ENCODE measurements around the gene C2orf49. TPM values are rescaled to one million over a fixed set of nuclear protein-coding genes. Genes with fewer than 3 reads are reported as not detected.

Gene C2orf49
- total RNA-seq, 1 donor from 2014 or later: 18.1 TPM

DNA sequence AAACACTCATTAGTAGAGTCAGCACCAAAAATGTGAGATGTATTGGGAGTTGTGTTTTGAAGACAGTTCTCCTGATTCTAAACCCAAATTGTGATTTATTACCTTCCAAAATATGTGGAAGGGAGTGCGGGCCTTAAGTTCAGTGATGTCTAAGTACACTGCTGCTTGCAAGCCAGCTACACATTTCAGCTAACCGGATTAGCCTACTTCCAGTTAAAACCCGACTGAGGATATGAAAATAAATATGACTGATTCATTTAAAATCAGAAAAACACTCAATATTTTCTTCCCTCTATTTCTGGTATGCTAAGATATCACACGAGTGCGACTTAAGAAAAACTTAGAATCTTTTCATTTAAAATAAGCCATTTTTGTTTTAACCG, 60.6 kb downstream of the C2orf49 start:
- intact Hi-C loops (cut with micrococcal nuclease): loop anchor here (5.0 kb wide), 1 partner anchor 61 kb away; the partner anchor contains the start of gene C2orf49

DNA sequence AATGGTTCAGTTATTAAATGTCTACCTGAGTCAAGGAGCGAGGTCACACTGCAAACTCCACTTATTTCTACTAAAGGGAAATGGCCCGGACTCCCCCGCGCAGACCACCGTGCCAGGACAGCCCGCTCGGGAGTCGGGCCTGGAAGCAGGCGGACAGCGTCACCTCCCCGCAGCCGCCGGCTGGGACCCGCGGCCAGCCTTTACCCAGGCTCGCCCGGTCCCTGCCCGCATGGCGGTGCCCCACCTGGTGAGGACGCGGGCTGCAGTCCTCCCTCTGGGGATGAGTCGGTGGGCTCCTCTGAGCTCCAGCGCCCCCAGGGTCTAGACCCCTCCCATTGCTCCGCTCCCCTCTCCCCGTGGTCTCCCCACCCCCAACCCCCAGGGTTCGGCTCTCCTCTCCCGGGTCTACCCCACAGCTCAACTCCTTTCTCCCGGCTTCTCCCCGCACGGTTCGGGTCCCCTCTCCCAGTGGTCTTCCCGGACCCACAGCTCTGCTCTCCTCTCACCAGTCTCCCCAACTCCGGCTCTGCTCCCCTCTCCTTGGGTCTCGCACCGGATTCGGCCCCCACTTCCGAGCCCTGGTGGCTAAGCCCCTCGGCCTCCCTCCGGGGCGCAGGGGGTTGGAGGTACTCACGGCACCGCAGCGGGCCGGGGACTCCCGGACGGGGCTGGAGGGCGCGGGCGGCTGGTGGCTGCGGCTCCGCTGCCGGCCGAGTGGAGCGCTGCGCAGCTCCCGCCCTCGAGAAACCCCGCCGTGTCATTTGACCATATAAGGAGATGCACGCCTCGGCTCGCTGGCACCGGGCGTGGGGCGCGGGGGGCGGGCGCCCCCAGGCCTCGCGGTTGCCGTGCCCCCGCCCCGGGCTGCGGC, 61.2 kb downstream of the C2orf49 start, which contains the start of gene FHL2:
TSS of gene FHL2 (minus strand) at position 716 of the 871 bp plus-strand sequence. CDS start 12,535 bp downstream, outside the sequence.
- intact Hi-C loops (cut with micrococcal nuclease): loop anchor here (5.0 kb wide), 1 partner anchor 61 kb away; the partner anchor contains the start of gene C2orf49

Other genes starting within 250 kb of the C2orf49 start
- gene GPR45, start 95.8 kb upstream of the C2orf49 start, total RNA-seq: not detected in 2 replicates
- 24.1 and 24.7 TPM in 2 replicates for gene TGFBRAP1, start 7.8 kb upstream of the C2orf49 start, total RNA-seq
- 6.1 and 6.5 TPM in 2 replicates for gene FHL2, start 61.5 kb downstream of the C2orf49 start, total RNA-seq